K562 (cell line): Measurements from ENCODE around the gene NPEPL1. TPM values are rescaled to one million over a fixed set of nuclear protein-coding genes. Genes with fewer than 3 reads are reported as not detected.

Experiments
- CAMTA2 ChIP-seq: fragments of 250-450 bp; sonication (Bioruptor Pico); conservative IDR thresholded peaks from 2 replicates; pipeline ENCODE4 v1.5.1; 2022
- GTF2E2 ChIP-seq: fragments of 200-800 bp; sonication (Bioruptor generic); IDR thresholded peaks from 2 replicates; pipeline ENCODE4 v1.6.1; 2016; ENCODE audit warnings: missing genetic modification characterization, missing compliant biosample characterization
- HIVEP1 ChIP-seq: fragments of 250-450 bp; sonication (Bioruptor Pico); IDR thresholded peaks from 2 replicates; pipeline ENCODE4 v1.4.0; 2020; ENCODE audit warnings: mild to moderate bottlenecking
- HMG20A ChIP-seq: fragments of 450-650 bp; formaldehyde crosslinking; conservative IDR thresholded peaks from 2 replicates; pipeline ENCODE4 v1.4.0; 2020; ENCODE audit warnings: mild to moderate bottlenecking, mixed read lengths
- HMGN3 ChIP-seq: IDR thresholded peaks from 2 replicates; pipeline ENCODE4 v1.6.1; 2011; ENCODE audit warnings: borderline replicate concordance, low read depth, mild to moderate bottlenecking, mixed read lengths, low read length; ENCODE audit not compliant: insufficient read length; ENCODE audit errors: extremely low read depth
- KAT8 ChIP-seq: fragments of 450-650 bp; IDR thresholded peaks from 2 replicates; pipeline ENCODE4 v1.6.1; 2016; ENCODE audit warnings: low read depth, mild to moderate bottlenecking
- KLF16 ChIP-seq: IDR thresholded peaks from 2 replicates; pipeline ENCODE4 v1.6.1; 2016; ENCODE audit warnings: antibody characterized with exemption
- MEF2A ChIP-seq: IDR thresholded peaks from 2 replicates; pipeline ENCODE4 v1.6.1; 2011; ENCODE audit warnings: low read depth, mild to moderate bottlenecking, low read length, moderate library complexity; ENCODE audit not compliant: control insufficient read depth
- MLX ChIP-seq, 2 experiments: fragments of 450-650 bp in 1 of 2; sonication (generic) in 1 of 2; formaldehyde crosslinking; conservative IDR thresholded peaks; 2 replicates each; pipeline versions ENCODE4 v1.4.0 to v1.8.1; 2020 to 2022; ENCODE audit warnings: mild to moderate bottlenecking in 1 of 2, missing genetic modification reagents in 1 of 2
- NCOA1 ChIP-seq: fragments of 450-650 bp; IDR thresholded peaks from 2 replicates; pipeline ENCODE4 v1.6.1; 2016; ENCODE audit warnings: low read depth
- NR4A1 ChIP-seq, 2 experiments: fragments of 250-450 bp in 1 of 2; fragments of 450-650 bp in 1 of 2; sonication (Bioruptor Pico) in 1 of 2; IDR thresholded peaks; 2 replicates each; pipeline versions ENCODE4 v1.4.0 to v1.6.1; 2016 to 2020; ENCODE audit warnings: mild to moderate bottlenecking in 2 of 2, missing compliant biosample characterization in 1 of 2, missing genetic modification characterization in 1 of 2, moderate library complexity in 1 of 2
- PYGO2 ChIP-seq: fragments of 450-650 bp; IDR thresholded peaks from 2 replicates; pipeline ENCODE4 v1.6.1; 2016; ENCODE audit warnings: mild to moderate bottlenecking, missing genetic modification characterization, moderate library complexity, missing compliant biosample characterization
- RAD21 ChIP-seq, 2 experiments: fragments of 250-450 bp in 1 of 2; fragments of 450-650 bp in 1 of 2; sonication (Bioruptor Pico) in 1 of 2; formaldehyde crosslinking in 1 of 2; IDR thresholded peaks in 1 of 2; conservative IDR thresholded peaks in 1 of 2; 2 replicates each; pipeline versions ENCODE4 v1.4.0 to v1.8.0; 2020 to 2022; ENCODE audit warnings: mild to moderate bottlenecking in 2 of 2, moderate library complexity in 1 of 2
- RBBP5 ChIP-seq: fragments of 200-600 bp; sonication (generic); IDR thresholded peaks from 2 replicates; pipeline ENCODE4 v1.6.1; 2012; ENCODE audit warnings: borderline replicate concordance, mild to moderate bottlenecking, low read length, control low read depth, inconsistent platforms; ENCODE audit not compliant: insufficient read depth, poor library complexity, severe bottlenecking
- RBM25 ChIP-seq: fragments of 200-400 bp; formaldehyde crosslinking; IDR thresholded peaks from 2 replicates; pipeline ENCODE4 v1.6.1; 2018; ENCODE audit warnings: low read length, low read depth, moderate library complexity; ENCODE audit not compliant: severe bottlenecking
- RFX1 ChIP-seq: fragments of 450-650 bp; IDR thresholded peaks from 2 replicates; pipeline ENCODE4 v1.6.1; 2016; ENCODE audit warnings: mild to moderate bottlenecking, moderate library complexity
- RHOXF2B ChIP-seq: fragments of 250-450 bp; sonication (Bioruptor Pico); conservative IDR thresholded peaks from 2 replicates; pipeline ENCODE4 v1.5.1; 2021
- SP2 ChIP-seq: IDR thresholded peaks from 2 replicates; pipeline ENCODE4 v1.6.1; 2011; ENCODE audit warnings: mild to moderate bottlenecking, low read depth, low read length, moderate library complexity; ENCODE audit not compliant: poor library complexity, severe bottlenecking; ENCODE audit errors: extremely low read depth
- XRCC3 ChIP-seq: fragments of 450-650 bp; IDR thresholded peaks from 2 replicates; pipeline ENCODE4 v1.6.1; 2017; ENCODE audit warnings: mild to moderate bottlenecking, moderate library complexity
- ZBTB1 ChIP-seq: sonication (generic); formaldehyde crosslinking; IDR thresholded peaks from 2 replicates; pipeline ENCODE4 v1.8.1; 2023; ENCODE audit warnings: missing genetic modification reagents, low read depth, mild to moderate bottlenecking, borderline replicate concordance
- ZBTB7A ChIP-seq: IDR thresholded peaks from 2 replicates; pipeline ENCODE4 v1.6.1; 2011; ENCODE audit warnings: low read depth, mild to moderate bottlenecking, low read length, moderate library complexity, borderline replicate concordance; ENCODE audit not compliant: control insufficient read depth
- ZBTB8A ChIP-seq: fragments of 450-650 bp; IDR thresholded peaks from 2 replicates; pipeline ENCODE4 v1.6.1; 2018; ENCODE audit warnings: mild to moderate bottlenecking, moderate library complexity; ENCODE audit not compliant: partially characterized antibody
- ZC3H8 ChIP-seq: fragments of 450-650 bp; IDR thresholded peaks from 2 replicates; pipeline ENCODE4 v1.6.1; 2017
- ZNF121 ChIP-seq: sonication (generic); formaldehyde crosslinking; conservative IDR thresholded peaks from 2 replicates; pipeline ENCODE4 v1.8.0; 2022; ENCODE audit warnings: missing genetic modification reagents
- ZNF79 ChIP-seq: fragments of 250-450 bp; sonication (Bioruptor Pico); IDR thresholded peaks from 2 replicates; pipeline ENCODE4 v1.4.0; 2020; ENCODE audit warnings: low read depth, mild to moderate bottlenecking, moderate library complexity
- ZZZ3 ChIP-seq: fragments of 450-650 bp; IDR thresholded peaks from 2 replicates; pipeline ENCODE4 v1.6.1; 2016; ENCODE audit warnings: antibody characterized with exemption, mild to moderate bottlenecking, moderate library complexity
- polyA plus RNA-seq, 8 experiments: library from polyadenylated mRNA; depleted of rRNA in 4 of 8; stranded (reverse) in 5 of 8; unstranded in 3 of 8; fragments of >200 nt; fragmentation: Nextera tagmentation in 2 of 8; fragmentation: Illumina TruSeq in 1 of 8; extraction: Ambion mirVana in 2 of 8; extraction: Trizol in 1 of 8; gene quantifications; 2 replicates each; pipeline versions ENCODE4 v1.2.1 to v1.2.3, GENCODE V29; 2011 to 2014; ENCODE audit warnings: inconsistent platforms in 1 of 8, missing spikeins in 1 of 8
- total RNA-seq, 7 experiments: library from RNA; depleted of rRNA in 6 of 7; stranded (reverse); fragments of >200 nt in 6 of 7; fragmentation: Illumina TruSeq in 2 of 7; extraction: Trizol in 2 of 7; gene quantifications; 2 replicates each; pipeline versions ENCODE4 v1.2.1 to v1.2.3, GENCODE V29; 2011 to 2021; ENCODE audit warnings: low replicate concordance in 1 of 7
- TF ChIP-seq, protein P1 (sequence below), 2 experiments: fragments of 450-650 bp; conservative IDR thresholded peaks; 2 replicates each; pipeline ENCODE4 v1.6.1; 2017; ENCODE audit warnings: mild to moderate bottlenecking in 2 of 2, moderate library complexity in 2 of 2

Gene NPEPL1
- total and polyA plus RNA-seq, 9 of the 15 experiments (the other 6 are each of a cell fraction or from before 2014, with no cell fraction given): 0.04 to 5.6 (median 0.94) TPM

DNA sequence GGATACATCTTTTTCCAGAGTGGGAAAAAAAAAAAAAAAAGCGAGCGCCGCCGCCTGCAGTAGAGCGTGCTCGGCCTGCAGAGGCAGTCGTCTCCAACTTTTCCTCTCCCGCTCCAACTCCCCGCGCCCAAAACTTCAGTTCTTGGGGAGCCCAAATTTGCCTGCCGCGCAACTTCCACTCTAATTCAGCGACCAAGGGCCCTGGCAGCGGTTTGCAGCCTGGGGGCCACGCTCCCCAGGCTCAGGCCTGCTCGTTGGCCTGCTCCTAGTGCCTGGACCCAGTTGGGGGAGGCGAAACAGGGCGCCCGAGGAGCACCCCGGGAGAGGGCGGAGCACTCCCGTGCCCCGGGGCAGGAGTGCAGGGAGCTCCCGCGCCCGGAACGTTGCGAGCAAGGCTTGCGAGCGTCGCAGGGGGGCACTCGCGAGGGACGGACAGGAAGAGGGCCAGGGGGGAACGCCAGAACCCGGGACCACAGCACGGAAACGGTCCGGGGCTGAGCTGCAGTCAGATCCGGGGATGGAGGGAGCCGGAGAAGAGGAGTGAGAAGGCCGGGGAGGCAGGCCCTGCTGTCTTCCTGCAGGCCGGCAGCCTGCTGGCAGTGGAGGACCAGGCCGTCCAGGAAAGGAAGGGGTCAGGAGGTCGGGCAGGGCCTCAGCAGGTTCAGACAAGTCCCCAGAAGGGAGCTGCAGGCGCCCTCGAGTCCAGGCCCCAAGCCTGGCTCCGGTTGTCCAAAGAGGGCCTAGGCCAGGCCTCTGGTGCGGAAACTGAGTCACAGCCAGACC, 41.6 kb upstream of the NPEPL1 start, which contains the start of gene STX16 (continued):
- no peak for TF ChIP-seq PYGO2 (tag)
- TF ChIP-seq ZNF79 (CRISPR knock-in tag): no peak
- peak; percentile 91 for TF ChIP-seq ZZZ3
- peak; percentile 65 for TF ChIP-seq MEF2A
- TF ChIP-seq XRCC3: no peak
- TF ChIP-seq NR4A1 (CRISPR knock-in tag; IDR thresholded peaks at IDR 0.05): no peak
- TF ChIP-seq NR4A1 (tag; IDR thresholded peaks at IDR 0.05): peak; percentile 80
- TF ChIP-seq RAD21 (CRISPR knock-in tag; conservative IDR thresholded peaks at IDR 0.05 in 1 of 2, IDR thresholded peaks at IDR 0.05 in 1 of 2): peak; percentile 48 to 51
- TF ChIP-seq HMGN3: peak; percentile 87
- no peak for TF ChIP-seq SP2
- peak; percentile 83 for TF ChIP-seq GTF2E2 (tag)
- TF ChIP-seq ZBTB1 (CRISPR knock-in tag): no peak
- TF ChIP-seq HMG20A (CRISPR knock-in tag): no peak
- TF ChIP-seq ZC3H8: peak; percentile 55; the same call in 1 of the 2 replicates
- TF ChIP-seq HIVEP1: peak; percentile 90
- TF ChIP-seq MLX (CRISPR knock-in tag; conservative IDR thresholded peaks at IDR 0.05): no peak
- no peak for TF ChIP-seq KAT8
- 0 out of 2 replicates have a peak, but pooled peaks have one; percentile 47 for TF ChIP-seq RHOXF2B (CRISPR knock-in tag)
- TF ChIP-seq, protein P1, sequence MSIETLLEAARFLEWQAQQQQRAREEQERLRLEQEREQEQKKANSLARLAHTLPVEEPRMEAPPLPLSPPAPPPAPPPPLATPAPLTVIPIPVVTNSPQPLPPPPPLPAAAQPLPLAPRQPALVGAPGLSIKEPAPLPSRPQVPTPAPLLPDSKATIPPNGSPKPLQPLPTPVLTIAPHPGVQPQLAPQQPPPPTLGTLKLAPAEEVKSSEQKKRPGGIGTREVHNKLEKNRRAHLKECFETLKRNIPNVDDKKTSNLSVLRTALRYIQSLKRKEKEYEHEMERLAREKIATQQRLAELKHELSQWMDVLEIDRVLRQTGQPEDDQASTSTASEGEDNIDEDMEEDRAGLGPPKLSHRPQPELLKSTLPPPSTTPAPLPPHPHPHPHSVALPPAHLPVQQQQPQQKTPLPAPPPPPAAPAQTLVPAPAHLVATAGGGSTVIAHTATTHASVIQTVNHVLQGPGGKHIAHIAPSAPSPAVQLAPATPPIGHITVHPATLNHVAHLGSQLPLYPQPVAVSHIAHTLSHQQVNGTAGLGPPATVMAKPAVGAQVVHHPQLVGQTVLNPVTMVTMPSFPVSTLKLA (conservative IDR thresholded peaks at IDR 0.05): peak; percentile 73 to 84
- TF ChIP-seq NCOA1: peak; percentile 99
- TF ChIP-seq ZBTB7A: peak; percentile 58; the same call in 1 of the 2 replicates
- TF ChIP-seq RFX1: no peak
- no peak for TF ChIP-seq RBM25
- TF ChIP-seq CAMTA2 (CRISPR knock-in tag): peak; percentile 80; the same call in 1 of the 2 replicates
- peak; percentile 98 for TF ChIP-seq RBBP5
- no peak for TF ChIP-seq KLF16
- no peak for TF ChIP-seq ZBTB8A
- TF ChIP-seq ZNF121 (CRISPR knock-in tag): no peak; the same call in 1 of the 2 replicates
